Measurements from ENCODE around the gene PSMC1.

The PSMC1 gene

GRCh38 chr14:90305176-90305601, 48.8 kb downstream of the PSMC1 start:
- no peak for DNase-seq (ENCODE audit: low spot score)

GRCh38 chr14:90308561-90308960, 52.2 kb downstream of the PSMC1 start:
- no peak for DNase-seq (ENCODE audit: low spot score)
- no peak for TF ChIP-seq CTCF (IDR thresholded peaks at IDR 0.05; ENCODE audit: borderline replicate concordance, control extremely low read depth, extremely low read depth, insufficient read depth, missing control alignments)
- in situ Hi-C loops (cut with MboI; ENCODE audit: low sequenced_read_pairs, unreplicated experiment): no loop called here

More at GRCh38 chr14:90305176-90305601, 48.8 kb downstream of the PSMC1 start:
- TF ChIP-seq CTCF (IDR thresholded peaks at IDR 0.05; ENCODE audit: borderline replicate concordance, control extremely low read depth, extremely low read depth, insufficient read depth, missing control alignments): no peak
- in situ Hi-C loops (cut with MboI; ENCODE audit: low sequenced_read_pairs, unreplicated experiment): no loop called here

GRCh38 chr14:90317286-90317685, 60.9 kb downstream of the PSMC1 start:
- in situ Hi-C loops (cut with MboI; ENCODE audit: low sequenced_read_pairs, unreplicated experiment): no loop called here
- no peak for DNase-seq (ENCODE audit: low spot score)
- TF ChIP-seq CTCF (IDR thresholded peaks at IDR 0.05; ENCODE audit: borderline replicate concordance, control extremely low read depth, extremely low read depth, insufficient read depth, missing control alignments): no peak

- in situ Hi-C loops (cut with MboI; ENCODE audit: low sequenced_read_pairs, unreplicated experiment): no loop called here
- no peak for TF ChIP-seq CTCF (IDR thresholded peaks at IDR 0.05; ENCODE audit: borderline replicate concordance, control extremely low read depth, extremely low read depth, insufficient read depth, missing control alignments)
- no peak for DNase-seq (ENCODE audit: low spot score)
Observed at GRCh38 chr14:90318016-90318415, 61.7 kb downstream of the PSMC1 start.

- no peak for TF ChIP-seq CTCF (IDR thresholded peaks at IDR 0.05; ENCODE audit: borderline replicate concordance, control extremely low read depth, extremely low read depth, insufficient read depth, missing control alignments)
- no peak for DNase-seq (ENCODE audit: low spot score)
- in situ Hi-C loops (cut with MboI; ENCODE audit: low sequenced_read_pairs, unreplicated experiment): no loop called here
Observed at GRCh38 chr14:90319173-90319572, 62.8 kb downstream of the PSMC1 start.

- no peak for DNase-seq (ENCODE audit: low spot score)
- TF ChIP-seq CTCF (IDR thresholded peaks at IDR 0.05; ENCODE audit: borderline replicate concordance, control extremely low read depth, extremely low read depth, insufficient read depth, missing control alignments): no peak
- in situ Hi-C loops (cut with MboI; ENCODE audit: low sequenced_read_pairs, unreplicated experiment): no loop called here
Observed at GRCh38 chr14:90319634-90320541, 63.5 kb downstream of the PSMC1 start.
